Frontal cortex (tissue), 4 donors: ENCODE data around the gene FCGR2B. TPM values are rescaled to one million over a fixed set of nuclear protein-coding genes. Genes with fewer than 3 reads are reported as not detected.
"Not testable (repeated sequence)": the region's sequence is repeated elsewhere in the genome, so short reads cannot be mapped to it uniquely, and the experiment has no call there.

ENCODE experiments used
- DNase-seq, 2 donors: peaks; one replicate each; pipeline ENCODE4 v3.0.0; 2012; ENCODE audit warnings: low spot score in 2 of 2
- FAIRE-seq: peaks from 2 replicates; lab custom pipeline; 2012; peaks lifted over from hg19 to GRCh38; lab: Jason Lieb, UNC
- total RNA-seq: library from RNA; depleted of rRNA; stranded (reverse); fragments of >200 nt; gene quantifications from one replicate; pipeline ENCODE4 v1.2.3, GENCODE V29; 2014
- donor health status: control.
- donor health status: control.
- donor health status: control.

Gene FCGR2B
- total RNA-seq, 1 donor from 2014 or later, result 0.41 TPM

GRCh38 chr1:161691846-161692245 is 28.9 kb downstream of the FCGR2B start:
- no peak for FAIRE-seq

GRCh38 chr1:161693020-161693712 is 30.2 kb downstream of the FCGR2B start:
- DNase-seq, FAIRE-seq: not testable (repeated sequence)

More at GRCh38 chr1:161691846-161692245, 28.9 kb downstream of the FCGR2B start:
- DNase-seq, result no peak

- not testable (repeated sequence) for FAIRE-seq
Observed at GRCh38 chr1:161698302-161698701, 35.4 kb downstream of the FCGR2B start.

DNA sequence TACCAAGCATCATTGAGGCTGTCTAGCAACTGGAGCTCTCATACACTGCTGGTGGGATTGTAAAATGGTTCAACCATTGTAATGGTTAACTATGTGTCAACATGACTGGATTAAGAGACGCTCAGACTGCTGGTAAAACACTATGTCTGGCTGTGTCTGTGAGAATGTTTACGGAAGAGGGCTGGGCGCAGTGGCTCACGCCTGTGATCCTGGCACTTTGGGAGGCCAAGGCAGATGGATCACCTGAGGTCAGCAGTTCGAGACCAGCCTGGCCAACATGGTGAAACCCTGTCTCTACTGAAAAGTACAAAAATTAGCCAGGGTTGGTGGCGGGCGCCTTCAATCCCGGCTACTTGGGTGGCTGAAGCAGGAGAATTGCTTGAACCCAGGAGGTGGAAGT is 39.3 kb downstream of the FCGR2B start:
- no peak for DNase-seq
- no peak for FAIRE-seq

More at GRCh38 chr1:161698302-161698701, 35.4 kb downstream of the FCGR2B start:
- DNase-seq, result not testable (repeated sequence)

GRCh38 chr1:161705537-161705936 is 42.6 kb downstream of the FCGR2B start:
- DNase-seq (no peak), FAIRE-seq (no peak)

DNA sequence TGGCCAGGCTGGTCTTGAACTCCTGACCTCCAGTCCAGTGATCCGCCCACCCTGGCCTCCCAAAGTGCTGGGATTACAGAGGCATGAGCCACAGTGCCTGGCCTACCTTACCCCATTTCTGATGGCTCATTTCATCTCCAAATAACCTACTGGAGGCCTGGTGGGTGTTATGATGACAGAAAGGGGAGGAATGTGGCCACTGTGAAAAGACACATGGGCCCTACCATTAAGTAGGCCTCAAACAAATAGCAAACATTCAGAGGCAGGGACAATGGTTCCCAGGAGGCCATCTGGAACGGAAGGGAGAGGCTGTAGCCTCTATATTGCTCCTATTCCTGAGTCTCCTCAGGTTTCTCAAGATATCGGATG is 43.2 kb downstream of the FCGR2B start:
- DNase-seq (no peak), FAIRE-seq (no peak)

- FAIRE-seq (no peak), DNase-seq (no peak)
Observed at GRCh38 chr1:161706482-161707347, 43.8 kb downstream of the FCGR2B start, which contains the start of gene FCRLA. TSS of gene FCRLA (plus strand) at chr1:161707229. CDS start at chr1:161707265, 36 bp downstream.

- FAIRE-seq (no peak), DNase-seq (no peak)
Observed at GRCh38 chr1:161707503-161707902, 44.6 kb downstream of the FCGR2B start.

DNA sequence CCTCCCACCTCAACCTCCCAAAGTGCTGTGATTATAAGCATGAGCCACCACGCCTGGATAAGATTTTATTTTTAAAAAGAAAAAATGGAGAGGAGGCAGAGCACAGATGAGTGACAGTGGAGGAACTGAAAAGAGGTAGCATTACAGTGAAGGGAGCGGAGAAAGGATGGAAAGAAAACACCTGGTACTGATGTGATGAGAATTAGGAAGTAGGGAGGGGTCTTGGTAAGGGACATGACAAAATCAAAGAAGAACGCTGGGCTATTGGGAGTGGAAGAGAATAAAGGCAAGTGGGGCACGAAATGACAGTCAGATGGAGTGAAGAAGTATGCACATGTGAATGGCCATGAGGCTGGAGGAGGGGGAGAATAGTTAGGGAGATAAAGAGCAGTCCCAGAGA is 46.4 kb downstream of the FCGR2B start:
- DNase-seq, result no peak
- no peak for FAIRE-seq

DNA sequence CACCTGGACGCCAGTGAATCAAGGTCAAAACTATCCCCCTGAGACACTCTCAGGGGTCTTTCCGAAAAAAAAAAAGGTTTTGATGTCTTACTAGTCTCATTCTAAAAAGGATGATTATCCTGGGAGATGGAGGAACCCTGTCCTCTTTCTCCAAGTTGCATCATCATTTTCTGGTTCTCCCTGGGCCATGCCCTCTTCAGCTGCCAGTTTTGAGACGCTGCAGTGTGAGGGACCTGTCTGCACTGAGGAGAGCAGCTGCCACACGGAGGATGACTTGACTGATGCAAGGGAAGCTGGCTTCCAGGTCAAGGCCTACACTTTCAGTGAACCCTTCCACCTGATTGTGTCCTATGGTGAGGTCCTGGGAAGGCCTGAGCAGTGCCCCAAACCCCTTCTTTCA is 47.6 kb downstream of the FCGR2B start:
- FAIRE-seq, result no peak

DNA sequence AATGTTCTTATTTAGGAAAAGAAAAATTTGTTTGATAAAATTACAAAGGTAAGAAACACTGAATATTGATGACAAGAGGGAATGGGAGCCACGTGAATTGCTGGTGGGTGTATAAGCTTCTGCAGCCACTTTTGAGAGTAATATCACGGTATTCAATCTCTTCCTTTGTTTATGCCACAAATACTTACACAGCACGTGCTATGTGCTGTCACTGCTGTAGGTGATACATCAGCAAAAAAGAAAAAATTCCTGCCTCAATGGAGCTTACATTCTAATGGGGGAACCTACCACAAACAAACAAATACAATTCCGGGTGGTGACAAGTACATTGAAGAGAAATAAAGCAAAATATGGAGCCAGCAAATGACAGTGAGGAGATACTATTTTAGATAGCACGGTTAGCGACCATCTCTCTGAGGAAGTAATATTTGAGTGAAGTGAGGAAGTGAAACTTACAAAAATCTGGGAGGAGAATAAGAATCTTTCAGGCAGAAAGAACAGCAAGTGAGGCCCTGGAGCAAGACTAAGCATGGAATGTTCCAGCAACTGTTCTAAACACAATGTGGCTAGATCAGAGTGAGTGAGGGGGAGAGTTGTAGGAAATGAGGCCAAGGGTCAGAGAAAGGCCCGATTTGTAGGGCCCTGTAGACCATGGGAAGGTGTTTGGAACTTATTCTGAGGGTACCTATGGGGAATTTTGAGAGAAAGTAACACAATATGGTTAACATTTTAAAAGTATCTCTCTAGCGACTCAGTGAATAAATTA is 55.8 kb downstream of the FCGR2B start:
- FAIRE-seq, result no peak
- no peak for DNase-seq

More for the DNA sequence above, 47.6 kb downstream of the FCGR2B start:
- DNase-seq, result no peak

DNA sequence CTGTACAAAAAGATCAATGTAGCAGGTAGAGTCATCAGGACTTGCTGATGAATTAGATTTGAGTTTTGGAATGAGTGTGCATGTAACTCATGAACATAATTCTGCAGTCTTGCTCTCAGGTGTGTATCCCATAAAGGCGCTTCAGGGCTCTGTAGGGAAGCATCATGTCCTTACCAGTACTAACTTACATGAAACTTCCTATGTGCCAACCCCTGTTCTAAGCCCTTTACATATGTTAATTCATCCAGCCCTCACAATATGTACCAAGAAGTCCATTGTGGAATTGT is 56.3 kb downstream of the FCGR2B start:
- no peak for FAIRE-seq
- DNase-seq, result no peak

DNA sequence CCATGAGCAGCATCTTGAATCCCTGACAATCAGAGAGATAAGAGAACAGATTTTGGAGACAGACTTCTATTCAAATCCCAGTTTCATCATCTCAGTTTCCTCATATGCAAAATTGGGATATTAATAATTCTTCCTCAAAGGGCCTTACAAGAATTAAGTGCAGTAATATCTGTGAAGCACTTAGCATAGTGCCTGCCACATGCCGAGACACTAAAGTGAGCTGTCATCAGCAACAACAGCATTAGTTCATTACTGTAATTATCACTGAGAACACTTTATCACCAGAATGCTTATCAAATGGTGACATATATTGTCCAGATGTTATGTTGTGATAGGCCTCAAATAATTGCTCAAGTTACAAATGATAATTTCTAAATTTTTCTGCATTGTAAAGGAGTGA is 57.5 kb downstream of the FCGR2B start:
- DNase-seq (no peak), FAIRE-seq (no peak)

DNA sequence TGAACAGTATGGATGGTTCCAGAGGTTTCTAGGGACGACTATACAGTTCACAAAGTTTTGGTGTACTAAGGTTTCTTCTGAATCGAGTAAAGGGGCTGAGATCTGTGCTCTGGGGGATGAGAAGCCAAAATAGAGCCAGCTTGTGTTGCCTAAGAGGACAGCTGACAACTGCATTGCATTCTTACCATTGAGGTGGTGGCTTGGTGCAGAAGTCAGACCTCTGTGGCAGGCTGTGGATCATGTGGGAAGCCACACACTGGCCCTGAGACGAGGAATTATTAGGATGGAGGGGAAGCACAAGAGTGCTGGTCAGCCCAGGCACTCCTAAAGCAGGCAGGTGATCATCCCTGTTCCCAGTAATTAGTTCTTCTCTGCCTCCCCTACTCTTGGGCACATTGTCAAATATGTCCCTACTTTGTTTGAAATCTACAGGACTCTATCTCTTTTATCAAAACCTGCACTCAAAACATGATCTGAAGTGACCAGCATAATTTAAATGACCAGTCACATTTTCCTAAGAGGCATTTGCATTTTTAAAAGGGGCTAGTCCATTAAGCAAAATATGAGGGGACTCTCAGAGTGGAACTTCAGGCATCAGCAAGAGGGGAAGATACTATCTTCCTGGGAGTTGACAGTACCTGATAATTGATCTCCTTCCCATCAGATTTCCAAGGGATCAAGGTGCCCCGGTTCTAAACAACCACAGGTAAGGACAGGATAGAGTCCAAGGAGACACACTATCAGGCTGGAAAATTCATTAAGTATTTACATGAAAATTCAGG is 58.2 kb downstream of the FCGR2B start, which contains the start of gene FCRLB:
FCRLB (plus strand) TSS at position 589 of the 782 bp plus-strand sequence. CDS start 1,129 bp downstream, outside the sequence.
- DNase-seq (no peak), FAIRE-seq (no peak)

DNA sequence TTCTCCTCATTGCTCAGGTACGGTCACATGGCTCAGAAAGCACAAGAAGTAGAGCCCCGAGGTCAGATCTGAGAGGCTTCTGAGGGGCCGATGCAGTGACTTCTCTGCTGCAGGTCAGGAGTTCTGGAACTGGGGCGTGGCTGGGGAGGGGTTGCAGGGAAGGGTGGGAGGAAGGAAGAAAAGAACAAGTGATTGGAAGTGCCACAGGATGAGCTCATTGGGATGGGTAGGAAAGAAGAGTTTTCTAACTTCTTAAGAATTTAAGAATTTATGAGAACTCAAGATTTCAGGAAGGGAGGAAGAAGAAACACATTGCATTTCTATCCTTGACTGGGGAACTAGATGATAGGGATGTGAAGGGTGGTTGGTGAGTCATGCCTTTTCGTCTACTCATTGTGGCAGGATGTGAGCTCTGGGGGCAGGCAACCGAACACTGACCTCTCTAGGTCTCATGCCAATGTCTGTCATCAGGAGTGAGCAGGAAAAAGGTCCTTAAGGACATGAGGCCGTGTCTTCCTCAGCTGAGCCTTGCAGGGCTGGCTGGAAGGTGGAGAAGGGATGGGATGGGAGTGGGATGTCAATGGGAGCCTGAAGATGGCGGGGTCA is 58.9 kb downstream of the FCGR2B start:
- DNase-seq (no peak), FAIRE-seq (no peak)

DNA sequence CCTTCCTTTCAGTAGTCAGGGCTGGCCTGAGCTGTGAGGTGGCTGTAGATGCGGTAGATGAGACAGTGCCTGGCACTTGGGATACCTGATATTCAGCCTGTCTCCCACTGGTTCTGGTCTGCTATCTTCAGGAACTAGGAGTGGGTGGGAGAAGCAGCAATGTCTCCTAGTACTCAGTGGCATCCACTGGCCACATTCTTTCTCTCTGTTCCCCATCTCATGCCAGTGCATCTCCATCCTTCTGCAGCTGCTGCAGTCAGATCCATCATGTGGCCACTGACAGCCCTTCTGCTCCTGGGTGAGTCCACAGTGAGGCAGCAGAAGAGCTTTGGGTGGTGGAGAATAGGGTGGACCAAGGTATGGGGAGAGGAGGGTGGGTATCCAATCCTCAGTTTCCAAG is 59.5 kb downstream of the FCGR2B start:
- no peak for DNase-seq
- FAIRE-seq, result no peak

GRCh38 chr1:161723459-161724141 is 60.7 kb downstream of the FCGR2B start:
- DNase-seq, result no peak
- no peak for FAIRE-seq

DNA sequence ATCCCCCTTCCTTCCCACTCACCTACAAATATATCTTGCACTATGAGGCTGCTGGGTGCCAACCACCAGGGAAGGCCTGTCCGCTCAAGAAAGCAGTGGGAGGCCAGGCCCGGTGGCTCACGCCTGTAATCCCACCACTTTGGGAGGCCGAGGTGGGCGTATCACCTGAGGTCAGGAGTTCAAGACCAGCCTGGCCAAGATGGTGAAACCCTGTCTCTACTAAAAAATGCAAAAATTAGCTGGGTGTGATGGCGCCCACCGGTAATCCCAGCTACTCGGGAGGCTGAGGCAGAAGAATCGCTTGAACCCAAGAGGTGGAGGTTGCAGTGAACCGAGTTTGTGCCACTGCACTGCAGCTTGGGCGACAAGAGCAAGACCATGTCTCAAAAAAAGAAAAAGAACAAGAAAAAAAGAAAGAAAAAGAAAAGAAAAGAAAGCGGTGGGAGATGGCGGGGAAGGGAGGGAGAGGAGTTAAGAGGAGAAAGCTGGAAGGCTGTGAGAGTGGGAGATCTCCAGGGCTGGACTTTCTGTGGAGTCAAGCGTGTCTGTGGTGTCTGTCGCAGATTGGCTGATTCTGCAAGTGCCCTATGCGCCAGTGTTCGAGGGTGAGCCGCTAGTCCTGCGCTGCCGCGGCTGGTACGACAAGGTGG is 62.4 kb downstream of the FCGR2B start:
- FAIRE-seq, result not testable (repeated sequence)

More for the DNA sequence above, 62.4 kb downstream of the FCGR2B start:
- not testable (repeated sequence) for DNase-seq
